Measurements from ENCODE around the gene RPS6KA2. TPM values are rescaled to one million over a fixed set of nuclear protein-coding genes. Genes with fewer than 3 reads are reported as not detected.

Gene RPS6KA2
- total RNA-seq, 3 donors from 2014 or later (not counting 1 experiment from before 2014, with no cell fraction given), result 2.8 to 4.5 (median 2.9) TPM

- Histone ChIP-seq H3K36me3 (ENCODE audit: control insufficient read depth, insufficient read depth, low read length) (no peaks in the 10 kb centered on the region), H3K27ac (ENCODE audit: low read length) (no peak overlapping the region), H3K27me3 (ENCODE audit: control insufficient read depth, insufficient read depth, low read length) (no peaks in the 10 kb centered on the region), H3K4me3 (ENCODE audit: low read length) (no peak overlapping the region), H3K9me3 (ENCODE audit: control insufficient read depth, insufficient read depth, low read length) (no peaks in the 10 kb centered on the region), H3K4me1 (ENCODE audit: control insufficient read depth, insufficient read depth, low read length) (peaks cover 5% of the 10 kb centered on the region)
- no peaks in the 10 kb centered on the region for H3K9me3 Mint-ChIP-seq
- peaks cover 5% of the 10 kb centered on the region in 2 donors for H3K4me1 Mint-ChIP-seq
- WGBS (ENCODE audit: insufficient coverage), result 80% methylated on average over 29 of the region's 31 CpGs
- no peak for ATAC-seq
- no peak overlapping the region for H3K4me3 Mint-ChIP-seq
- no peak overlapping the region for H3K27ac Mint-ChIP-seq
- H3K36me3 Mint-ChIP-seq, result no peaks in the 10 kb centered on the region
- no peaks in the 10 kb centered on the region for H3K27me3 Mint-ChIP-seq (ENCODE audit: low read depth in 2 of 2)
- DNase-seq, result no peak
- no peak for TF ChIP-seq CTCF (IDR thresholded peaks at IDR 0.05)
- intact Hi-C loops (cut with micrococcal nuclease), result no loop called here
Measured at GRCh38 chr6:166494757-166495486, 132.1 kb downstream of the RPS6KA2 start.

- no peak overlapping the region for H3K27ac Mint-ChIP-seq
- no peaks in the 10 kb centered on the region for H3K27me3 Mint-ChIP-seq (ENCODE audit: low read depth in 2 of 2)
Measured at GRCh38 chr6:166494101-166494441, 133.0 kb downstream of the RPS6KA2 start.

GRCh38 chr6:166493427-166494100, 133.5 kb downstream of the RPS6KA2 start:
- Histone ChIP-seq H3K27me3 (ENCODE audit: control insufficient read depth, insufficient read depth, low read length) (no peaks in the 10 kb centered on the region), H3K4me3 (ENCODE audit: low read length) (no peak overlapping the region), H3K4me1 (ENCODE audit: control insufficient read depth, insufficient read depth, low read length) (peaks cover 9% of the 10 kb centered on the region), H3K9me3 (ENCODE audit: control insufficient read depth, insufficient read depth, low read length) (no peaks in the 10 kb centered on the region), H3K27ac (ENCODE audit: low read length) (no peak overlapping the region), H3K36me3 (ENCODE audit: control insufficient read depth, insufficient read depth, low read length) (no peaks in the 10 kb centered on the region)
- WGBS (ENCODE audit: insufficient coverage), result 93% methylated on average over 21 of the region's 21 CpGs
- Mint-ChIP-seq H3K36me3 (no peaks in the 10 kb centered on the region), H3K27ac (no peak overlapping the region), H3K9me3 (no peaks in the 10 kb centered on the region), H3K4me3 (no peak overlapping the region), H3K4me1 (peaks cover 7 to 12% of the 10 kb centered on the region in 2 donors), H3K27me3 (ENCODE audit: low read depth in 2 of 2) (no peaks in the 10 kb centered on the region)
- TF ChIP-seq CTCF (IDR thresholded peaks at IDR 0.05), result no peak
- ATAC-seq, result no peak
- intact Hi-C loops (cut with micrococcal nuclease), result no loop called here
- DNase-seq, result no peak

More at GRCh38 chr6:166494101-166494441, 133.0 kb downstream of the RPS6KA2 start:
- no peaks in the 10 kb centered on the region for H3K36me3 ChIP-seq (ENCODE audit: control insufficient read depth, insufficient read depth, low read length)
- Mint-ChIP-seq H3K4me3 (no peak overlapping the region), H3K9me3 (no peaks in the 10 kb centered on the region), H3K36me3 (no peaks in the 10 kb centered on the region), H3K4me1 (peaks cover 5 to 12% of the 10 kb centered on the region in 2 donors)
- H3K4me3 ChIP-seq (ENCODE audit: low read length), result no peak overlapping the region
- H3K9me3 ChIP-seq (ENCODE audit: control insufficient read depth, insufficient read depth, low read length), result no peaks in the 10 kb centered on the region
- H3K27ac ChIP-seq (ENCODE audit: low read length), result no peak overlapping the region
- TF ChIP-seq CTCF (IDR thresholded peaks at IDR 0.05), result no peak
- intact Hi-C loops (cut with micrococcal nuclease), result no loop called here
- ATAC-seq (no peak), DNase-seq (no peak)
- H3K4me1 ChIP-seq (ENCODE audit: control insufficient read depth, insufficient read depth, low read length), result peaks cover 5% of the 10 kb centered on the region
- WGBS (ENCODE audit: insufficient coverage), result 93% methylated on average over 9 of the region's 9 CpGs
- H3K27me3 ChIP-seq (ENCODE audit: control insufficient read depth, insufficient read depth, low read length), result no peaks in the 10 kb centered on the region

Measured in natural killer cell (primary cell).